HG02840 (cell line): ENCODE results near the gene CAPRIN2.

Experiments
- ATAC-seq: cut with Tn5 transposase; IDR thresholded peaks from one replicate; pipeline ENCODE4 v1.9.1; 2021; ENCODE audit warnings: mild to moderate bottlenecking, moderate library complexity, moderate number of reproducible peaks; ENCODE audit not compliant: unreplicated experiment, low FRiP score

Gene CAPRIN2

GRCh38 chr12:30763053-30763452 lies 8.3 kb upstream of the CAPRIN2 start:
- no peak for ATAC-seq

GRCh38 chr12:30761730-30762129 lies 7.0 kb upstream of the CAPRIN2 start:
- no peak for ATAC-seq

- ATAC-seq: no peak
Measured at GRCh38 chr12:30757316-30757715, 2.6 kb upstream of the CAPRIN2 start.

- no peak for ATAC-seq
Measured at GRCh38 chr12:30756074-30756473, 1.3 kb upstream of the CAPRIN2 start.

GRCh38 chr12:30755395-30755762 lies 628 bp upstream of the CAPRIN2 start:
- no peak for ATAC-seq

GRCh38 chr12:30754383-30754749 lies 385 bp downstream of the CAPRIN2 start:
- peak; percentile 36 for ATAC-seq

- ATAC-seq: no peak
Measured at GRCh38 chr12:30753751-30754382, 884 bp downstream of the CAPRIN2 start.

- ATAC-seq: no peak
Measured at GRCh38 chr12:30753233-30753632, 1.5 kb downstream of the CAPRIN2 start.

DNA sequence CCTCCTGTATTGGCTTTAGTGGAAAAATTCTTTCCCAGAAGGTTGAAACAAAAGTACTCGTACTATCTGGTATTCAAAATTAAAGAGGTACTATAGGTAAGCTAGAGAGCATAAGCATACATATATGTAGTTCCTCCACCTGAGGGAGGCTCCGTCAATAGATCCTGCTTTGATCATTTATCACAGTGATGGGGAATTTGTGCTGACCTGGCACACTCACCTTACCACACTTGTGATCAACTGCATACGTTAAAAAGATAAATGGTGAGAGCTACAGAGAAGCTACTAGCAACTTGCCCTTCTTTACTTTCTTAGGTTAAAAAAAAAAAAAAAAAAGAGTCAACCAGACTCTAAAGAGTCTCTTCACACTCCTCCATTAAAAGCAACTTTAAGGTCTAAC lies 2.5 kb downstream of the CAPRIN2 start:
- no peak for ATAC-seq

- ATAC-seq: no peak
Measured at GRCh38 chr12:30748147-30748546, 6.6 kb downstream of the CAPRIN2 start.

GRCh38 chr12:30746190-30746589 lies 8.6 kb downstream of the CAPRIN2 start:
- no peak for ATAC-seq

DNA sequence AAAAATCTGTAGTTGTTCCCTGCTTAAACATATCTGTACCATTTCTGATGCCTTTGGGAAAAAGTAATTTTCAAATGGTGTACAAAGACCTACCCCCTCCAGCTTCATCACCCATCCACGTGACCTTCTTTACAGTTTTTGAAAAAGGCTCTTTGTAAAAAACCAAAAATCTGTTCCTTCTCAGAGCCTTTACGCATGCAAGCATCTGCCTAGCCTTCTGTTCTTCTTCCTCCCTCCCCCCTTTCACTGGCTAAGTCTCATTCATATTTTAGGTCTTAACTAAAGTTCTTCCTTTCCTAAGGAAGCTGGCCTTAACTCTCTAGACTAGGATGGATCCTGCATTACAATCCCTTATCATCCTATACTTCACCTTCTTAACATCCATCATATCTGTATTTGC lies 10.4 kb downstream of the CAPRIN2 start:
- no peak for ATAC-seq

- no peak for ATAC-seq
Measured at GRCh38 chr12:30740274-30740673, 14.5 kb downstream of the CAPRIN2 start.

- no peak for ATAC-seq
Measured at GRCh38 chr12:30739020-30739419, 15.7 kb downstream of the CAPRIN2 start.

- no peak for ATAC-seq
Measured at GRCh38 chr12:30732954-30733637, 21.7 kb downstream of the CAPRIN2 start.

DNA sequence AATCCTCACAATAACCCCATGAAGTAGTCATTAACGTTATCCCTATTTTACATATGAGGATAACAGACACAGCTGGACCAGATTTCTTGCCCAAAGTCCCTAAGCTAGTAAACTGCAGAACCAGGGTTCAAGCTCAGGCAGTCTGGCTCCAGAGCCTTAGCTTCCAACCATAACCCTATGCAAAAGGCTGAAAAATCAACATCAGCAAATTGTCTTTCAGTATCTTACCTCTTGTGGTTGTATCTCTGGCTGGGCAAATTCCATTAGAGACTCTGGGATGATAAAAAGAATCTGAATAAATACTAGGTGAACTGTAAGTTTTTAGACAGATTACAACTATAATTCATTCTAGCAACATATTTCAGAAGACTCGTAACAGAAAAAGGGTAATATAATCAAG lies 24.7 kb downstream of the CAPRIN2 start:
- no peak for ATAC-seq

- no peak for ATAC-seq
Measured at GRCh38 chr12:30729547-30729946, 25.2 kb downstream of the CAPRIN2 start.

DNA sequence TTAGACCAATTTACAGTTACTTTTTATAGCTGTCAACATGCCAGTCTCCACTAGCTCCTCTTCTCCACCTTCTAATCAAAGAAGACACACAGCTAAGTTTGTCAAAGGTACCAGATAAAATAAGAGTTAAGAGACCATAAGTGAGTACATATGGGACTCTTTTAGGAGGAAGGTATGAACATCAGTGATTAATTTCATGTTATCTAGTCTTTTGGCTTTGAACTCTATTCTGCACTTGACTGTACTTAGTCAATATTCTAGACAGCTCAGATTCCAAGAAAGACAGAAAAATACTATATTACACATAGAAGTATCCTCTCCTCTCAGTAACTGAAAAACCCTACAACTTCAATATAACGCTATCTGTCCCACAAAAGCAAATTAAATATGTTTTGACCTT lies 28.1 kb downstream of the CAPRIN2 start:
- ATAC-seq: no peak

DNA sequence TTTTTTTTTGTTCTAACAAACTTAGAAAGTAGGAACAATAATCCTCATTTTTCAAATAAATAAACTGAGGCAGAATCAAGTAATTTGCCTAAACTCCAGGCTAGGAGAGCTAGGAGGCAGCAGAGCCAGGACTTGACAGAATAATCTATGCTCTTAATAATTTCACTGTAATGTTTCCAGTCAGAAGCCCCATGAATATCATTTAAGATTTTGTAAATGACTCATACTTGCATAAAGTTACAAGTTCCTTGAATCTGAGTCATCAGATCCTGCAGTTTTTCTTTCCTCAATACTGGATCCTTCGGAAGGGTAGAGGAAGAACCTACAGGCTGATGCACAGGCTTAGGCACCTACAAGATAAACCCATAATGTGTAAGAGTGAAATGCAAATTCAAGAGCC lies 29.0 kb downstream of the CAPRIN2 start:
- ATAC-seq: no peak

DNA sequence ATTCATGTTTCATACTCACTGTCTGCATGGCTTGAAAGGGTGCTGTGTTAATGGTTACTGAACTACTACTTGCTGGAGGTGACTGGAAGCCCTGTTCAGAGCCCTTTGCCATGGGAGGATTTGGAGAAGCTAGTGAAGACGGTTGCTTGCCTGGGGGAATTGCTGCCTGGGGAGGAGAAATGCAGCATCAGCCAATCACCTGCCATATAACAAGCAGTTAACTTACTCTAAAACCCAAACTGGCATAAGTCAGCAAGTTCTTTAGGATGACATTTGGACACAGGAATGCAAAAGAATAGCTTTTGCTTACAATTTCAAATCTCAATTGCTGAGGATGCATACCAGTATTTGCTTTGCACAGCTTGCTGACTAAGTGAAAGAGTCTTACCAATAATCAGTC lies 35.7 kb downstream of the CAPRIN2 start:
- no peak for ATAC-seq

- ATAC-seq: no peak
Measured at GRCh38 chr12:30707613-30708342, 47.0 kb downstream of the CAPRIN2 start.

- ATAC-seq: no peak
Measured at GRCh38 chr12:30706476-30706875, 48.3 kb downstream of the CAPRIN2 start.
